Subcutaneous abdominal adipose tissue (tissue), 5 donors: ENCODE measurements around the gene HDAC9.

Experiments
- H3K27ac ChIP-seq: one replicate; pipeline ENCODE4 v1.7.0; 2013; ENCODE audit warnings: low read depth, mild to moderate bottlenecking, inconsistent platforms, low read length, moderate library complexity
- H3K27me3 ChIP-seq, 5 donors: one replicate each; pipeline ENCODE4 v1.7.0; 2013; ENCODE audit warnings: low read length in 5 of 5, inconsistent platforms in 1 of 5; ENCODE audit not compliant: control insufficient read depth in 5 of 5, insufficient read depth in 4 of 5
- H3K36me3 ChIP-seq, 5 donors: one replicate each; pipeline ENCODE4 v1.7.0; 2013; ENCODE audit warnings: low read length in 5 of 5; ENCODE audit not compliant: control insufficient read depth in 5 of 5, insufficient read depth in 5 of 5
- H3K4me1 ChIP-seq, 5 donors: one replicate each; pipeline ENCODE4 v1.7.0; 2013; ENCODE audit warnings: low read length in 5 of 5, mild to moderate bottlenecking in 3 of 5, moderate library complexity in 1 of 5; ENCODE audit not compliant: control insufficient read depth in 5 of 5, insufficient read depth in 5 of 5
- H3K4me3 ChIP-seq, 5 donors: one replicate each; pipeline ENCODE4 v1.7.0; 2013; ENCODE audit warnings: low read length in 5 of 5, low read depth in 1 of 5
- H3K9ac ChIP-seq, 5 donors: one replicate each; pipeline ENCODE4 v1.7.0; 2013; ENCODE audit warnings: low read length in 5 of 5, mild to moderate bottlenecking in 4 of 5, moderate library complexity in 3 of 5
- H3K9me3 ChIP-seq, 5 donors: one replicate each; pipeline ENCODE4 v1.7.0; 2013; ENCODE audit warnings: low read length in 5 of 5; ENCODE audit not compliant: control insufficient read depth in 5 of 5
- donor health status: healthy.
- donor health status: healthy.
- donor health status: healthy.
- donor health status: healthy.
- donor health status: healthy.

Gene HDAC9

GRCh38 chr7:18860221-18860620 lies 364.7 kb downstream of the HDAC9 start:
- Histone ChIP-seq H3K9ac (peak overlapping the region in 2 of 5 donors; percentile 71 to 72), H3K4me1 (peaks cover 0 to 29% (median 10%) of the 10 kb centered on the region in 5 donors), H3K27ac (peak overlapping the region; percentile 81), H3K27me3 (no peaks in the 10 kb centered on the region), H3K36me3 (no peaks in the 10 kb centered on the region), H3K4me3 (no peak overlapping the region), H3K9me3 (no peaks in the 10 kb centered on the region)

GRCh38 chr7:18861514-18862118 lies 366.1 kb downstream of the HDAC9 start:
- H3K4me3 ChIP-seq = no peak overlapping the region
- peaks cover 4 to 41% (median 23%) of the 10 kb centered on the region in 5 donors for H3K4me1 ChIP-seq
- peak overlapping the region in 2 of 5 donors; percentile 71 to 72 for H3K9ac ChIP-seq
- no peaks in the 10 kb centered on the region for H3K9me3 ChIP-seq
- H3K27ac ChIP-seq = peak overlapping the region; percentile 81
- H3K36me3 ChIP-seq = no peaks in the 10 kb centered on the region
- no peaks in the 10 kb centered on the region for H3K27me3 ChIP-seq

GRCh38 chr7:18864967-18865366 lies 369.4 kb downstream of the HDAC9 start:
- no peaks in the 10 kb centered on the region for H3K36me3 ChIP-seq
- H3K27me3 ChIP-seq = no peaks in the 10 kb centered on the region
- peak overlapping the region; percentile 76 for H3K27ac ChIP-seq
- no peak overlapping the region for H3K4me3 ChIP-seq
- no peaks in the 10 kb centered on the region for H3K9me3 ChIP-seq
- peaks cover 5 to 46% (median 26%) of the 10 kb centered on the region in 5 donors for H3K4me1 ChIP-seq
- no peak overlapping the region for H3K9ac ChIP-seq

GRCh38 chr7:18866359-18867036 lies 370.9 kb downstream of the HDAC9 start:
- no peaks in the 10 kb centered on the region for H3K36me3 ChIP-seq
- H3K9me3 ChIP-seq = no peaks in the 10 kb centered on the region
- H3K9ac ChIP-seq = peak overlapping the region in 2 of 5 donors; percentile 26 to 39
- H3K27me3 ChIP-seq = no peaks in the 10 kb centered on the region
- H3K4me1 ChIP-seq = peaks cover 5 to 31% (median 22%) of the 10 kb centered on the region in 5 donors
- no peak overlapping the region for H3K4me3 ChIP-seq
- peak overlapping the region; percentile 96 for H3K27ac ChIP-seq

GRCh38 chr7:18872344-18872743 lies 376.8 kb downstream of the HDAC9 start:
- Histone ChIP-seq H3K27ac (no peak overlapping the region), H3K27me3 (no peaks in the 10 kb centered on the region), H3K36me3 (no peaks in the 10 kb centered on the region), H3K9ac (no peak overlapping the region), H3K4me1 (peaks cover 0 to 19% (median 6%) of the 10 kb centered on the region in 5 donors), H3K9me3 (no peaks in the 10 kb centered on the region), H3K4me3 (no peak overlapping the region)

GRCh38 chr7:18873734-18874336 lies 378.3 kb downstream of the HDAC9 start:
- Histone ChIP-seq H3K4me3 (no peak overlapping the region), H3K9ac (no peak overlapping the region), H3K27me3 (no peaks in the 10 kb centered on the region), H3K4me1 (peaks cover 0 to 18% (median 6%) of the 10 kb centered on the region in 5 donors), H3K27ac (peak overlapping the region; percentile 81), H3K36me3 (no peaks in the 10 kb centered on the region), H3K9me3 (no peaks in the 10 kb centered on the region)

- Histone ChIP-seq H3K36me3 (no peaks in the 10 kb centered on the region), H3K9ac (peak overlapping the region in 1 of 5 donors; percentile 56), H3K4me1 (peaks cover 0 to 18% (median 6%) of the 10 kb centered on the region in 5 donors), H3K27ac (peak overlapping the region; percentile 81), H3K4me3 (no peak overlapping the region), H3K9me3 (no peaks in the 10 kb centered on the region), H3K27me3 (no peaks in the 10 kb centered on the region)
Measured at GRCh38 chr7:18874880-18875279, 379.3 kb downstream of the HDAC9 start.

- no peaks in the 10 kb centered on the region for H3K36me3 ChIP-seq
- H3K4me3 ChIP-seq = no peak overlapping the region
- H3K27me3 ChIP-seq = no peaks in the 10 kb centered on the region
- peaks cover 0 to 18% (median 6%) of the 10 kb centered on the region in 5 donors for H3K4me1 ChIP-seq
- H3K9me3 ChIP-seq = no peaks in the 10 kb centered on the region
- H3K9ac ChIP-seq = no peak overlapping the region
- no peak overlapping the region for H3K27ac ChIP-seq
Measured at GRCh38 chr7:18877874-18878273, 382.3 kb downstream of the HDAC9 start.

- Histone ChIP-seq H3K36me3 (no peaks in the 10 kb centered on the region), H3K4me1 (peaks cover 0 to 22% (median 8%) of the 10 kb centered on the region in 5 donors), H3K9ac (no peak overlapping the region), H3K9me3 (no peaks in the 10 kb centered on the region), H3K27ac (no peak overlapping the region), H3K27me3 (no peaks in the 10 kb centered on the region), H3K4me3 (no peak overlapping the region)
Measured at GRCh38 chr7:18886832-18887231, 391.3 kb downstream of the HDAC9 start.

GRCh38 chr7:18889436-18889835 lies 393.9 kb downstream of the HDAC9 start:
- Histone ChIP-seq H3K27me3 (no peaks in the 10 kb centered on the region), H3K4me3 (no peak overlapping the region), H3K27ac (no peak overlapping the region), H3K9me3 (no peaks in the 10 kb centered on the region), H3K4me1 (peaks cover 0 to 22% (median 8%) of the 10 kb centered on the region in 5 donors), H3K36me3 (no peaks in the 10 kb centered on the region), H3K9ac (no peak overlapping the region)
